ENCODE results near the gene MAPKBP1.

- TF ChIP-seq, protein P1, sequence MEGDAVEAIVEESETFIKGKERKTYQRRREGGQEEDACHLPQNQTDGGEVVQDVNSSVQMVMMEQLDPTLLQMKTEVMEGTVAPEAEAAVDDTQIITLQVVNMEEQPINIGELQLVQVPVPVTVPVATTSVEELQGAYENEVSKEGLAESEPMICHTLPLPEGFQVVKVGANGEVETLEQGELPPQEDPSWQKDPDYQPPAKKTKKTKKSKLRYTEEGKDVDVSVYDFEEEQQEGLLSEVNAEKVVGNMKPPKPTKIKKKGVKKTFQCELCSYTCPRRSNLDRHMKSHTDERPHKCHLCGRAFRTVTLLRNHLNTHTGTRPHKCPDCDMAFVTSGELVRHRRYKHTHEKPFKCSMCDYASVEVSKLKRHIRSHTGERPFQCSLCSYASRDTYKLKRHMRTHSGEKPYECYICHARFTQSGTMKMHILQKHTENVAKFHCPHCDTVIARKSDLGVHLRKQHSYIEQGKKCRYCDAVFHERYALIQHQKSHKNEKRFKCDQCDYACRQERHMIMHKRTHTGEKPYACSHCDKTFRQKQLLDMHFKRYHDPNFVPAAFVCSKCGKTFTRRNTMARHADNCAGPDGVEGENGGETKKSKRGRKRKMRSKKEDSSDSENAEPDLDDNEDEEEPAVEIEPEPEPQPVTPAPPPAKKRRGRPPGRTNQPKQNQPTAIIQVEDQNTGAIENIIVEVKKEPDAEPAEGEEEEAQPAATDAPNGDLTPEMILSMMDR (IDR thresholded peaks at IDR 0.05), result no peak
- no peak for TF ChIP-seq POLR2A (IDR thresholded peaks at IDR 0.05)
Observed at GRCh38 chr15:41843571-41843970, 69.3 kb downstream of the MAPKBP1 start.
